Activated naive CD4-positive, alpha-beta T cell treated with Interleukin-2 at 50 U/mL for 16 hours (primary cell): ENCODE results near the gene LAMA4.

Experiments used
- DNase-seq: peaks from one replicate; pipeline ENCODE4 v3.0.0-alpha.2; 2020

Gene LAMA4

GRCh38 chr6:112253841-112254816, at the start of gene LAMA4:
TSS of gene LAMA4 (minus strand) at chr6:112254567. CDS start at chr6:112254150, 417 bp downstream.
- DNase-seq, result peak; percentile 3

GRCh38 chr6:112302142-112302705, 47.9 kb upstream of the LAMA4 start:
- DNase-seq, result no peak

- no peak for DNase-seq
Measured at GRCh38 chr6:112300896-112301295, 46.5 kb upstream of the LAMA4 start.

- no peak for DNase-seq
Measured at GRCh38 chr6:112298816-112299281, 44.5 kb upstream of the LAMA4 start.

GRCh38 chr6:112298021-112298745, 43.8 kb upstream of the LAMA4 start:
- DNase-seq, result no peak

GRCh38 chr6:112296694-112297093, 42.3 kb upstream of the LAMA4 start:
- DNase-seq, result no peak

- no peak for DNase-seq
Measured at GRCh38 chr6:112296122-112296521, 41.8 kb upstream of the LAMA4 start.

GRCh38 chr6:112291161-112291762, 36.9 kb upstream of the LAMA4 start:
- DNase-seq, result no peak

GRCh38 chr6:112289038-112289566, 34.7 kb upstream of the LAMA4 start:
- DNase-seq, result no peak

- DNase-seq, result no peak
Measured at GRCh38 chr6:112288475-112288874, 34.1 kb upstream of the LAMA4 start.

GRCh38 chr6:112287577-112288225, 33.3 kb upstream of the LAMA4 start:
- no peak for DNase-seq

- no peak for DNase-seq
Measured at GRCh38 chr6:112286500-112287144, 32.3 kb upstream of the LAMA4 start.

GRCh38 chr6:112286010-112286409, 31.6 kb upstream of the LAMA4 start:
- DNase-seq, result peak; percentile 50

- no peak for DNase-seq
Measured at GRCh38 chr6:112284603-112285002, 30.2 kb upstream of the LAMA4 start.

- DNase-seq, result no peak
Measured at GRCh38 chr6:112283621-112284020, 29.3 kb upstream of the LAMA4 start.

- DNase-seq, result no peak
Measured at GRCh38 chr6:112281821-112282615, 27.7 kb upstream of the LAMA4 start.

- DNase-seq, result no peak
Measured at GRCh38 chr6:112279031-112279935, 24.9 kb upstream of the LAMA4 start.

- no peak for DNase-seq
Measured at GRCh38 chr6:112275365-112275764, 21.0 kb upstream of the LAMA4 start.

- DNase-seq, result no peak
Measured at GRCh38 chr6:112274774-112275173, 20.4 kb upstream of the LAMA4 start.

- no peak for DNase-seq
Measured at GRCh38 chr6:112272799-112273198, 18.4 kb upstream of the LAMA4 start.
